Smooth muscle cell (in vitro differentiated cells): ENCODE results near the gene NYNRIN. TPM values are rescaled to one million over a fixed set of nuclear protein-coding genes. Genes with fewer than 3 reads are reported as not detected.

Experiments used
- DNase-seq: peaks from one replicate; lab custom pipeline; 2025; ENCODE audit not compliant: unreplicated experiment; lab: John Stamatoyannopoulos, UW
- H2AFZ ChIP-seq: fragments of 200-600 bp; sonication (generic); 2 replicates; pipeline ENCODE4 v1.6.0; 2016; ENCODE audit warnings: antibody characterized with exemption, low read depth, mild to moderate bottlenecking
- H3F3A ChIP-seq: fragments of 200-600 bp; sonication (generic); 2 replicates; pipeline ENCODE4 v1.6.0; 2017; ENCODE audit warnings: antibody characterized with exemption, low read depth
- H3K27ac ChIP-seq: fragments of 200-600 bp; sonication (generic); 2 replicates; pipeline ENCODE4 v1.5.1; 2016; ENCODE audit warnings: low read depth, mild to moderate bottlenecking
- H3K27me3 ChIP-seq: fragments of 200-600 bp; sonication (generic); 2 replicates; pipeline ENCODE4 v1.6.1; 2016; ENCODE audit warnings: low read depth, mild to moderate bottlenecking
- H3K36me3 ChIP-seq: fragments of 200-600 bp; sonication (generic); 2 replicates; pipeline ENCODE4 v1.5.1; 2016; ENCODE audit warnings: low read depth
- H3K4me1 ChIP-seq: fragments of 200-600 bp; sonication (generic); 2 replicates; pipeline ENCODE4 v1.5.1; 2016; ENCODE audit warnings: low read depth
- H3K4me2 ChIP-seq: fragments of 200-600 bp; sonication (generic); 2 replicates; pipeline ENCODE4 v1.6.0; 2016; ENCODE audit warnings: mild to moderate bottlenecking
- H3K4me3 ChIP-seq: fragments of 200-600 bp; sonication (generic); 2 replicates; pipeline ENCODE4 v1.5.1; 2016; ENCODE audit warnings: mild to moderate bottlenecking
- H3K79me2 ChIP-seq: fragments of 200-600 bp; sonication (generic); 2 replicates; pipeline ENCODE4 v1.6.0; 2016; ENCODE audit warnings: low read depth, mild to moderate bottlenecking
- H3K9ac ChIP-seq: fragments of 200-600 bp; sonication (generic); 2 replicates; pipeline ENCODE4 v1.6.0; 2016; ENCODE audit warnings: low read depth
- H3K9me3 ChIP-seq: fragments of 200-600 bp; sonication (generic); replicated peaks from 2 replicates; pipeline ENCODE4 v1.5.1; 2016; ENCODE audit warnings: low read depth
- H4K20me1 ChIP-seq: fragments of 200-600 bp; sonication (generic); 2 replicates; pipeline ENCODE4 v1.6.0; 2016; ENCODE audit warnings: low read depth
- WGBS: methylation state at CpG from one replicate; pipeline ENCODE4 v1.1.7; 2016; ENCODE audit warnings: low lambda C conversion rate; 5-methylcytosine and 5-hydroxymethylcytosine counted together
- polyA plus RNA-seq: library from polyadenylated mRNA; unstranded; fragments of >200 nt; fragmentation: Nextera tagmentation; extraction: Ambion mirVana; gene quantifications from 2 replicates; pipeline ENCODE4 v1.2.1, GENCODE V29; 2016
- total RNA-seq: library from RNA; depleted of rRNA; stranded (reverse); fragments of >200 nt; gene quantifications from 2 replicates; pipeline ENCODE4 v1.2.3, GENCODE V29; 2014
- TF ChIP-seq, protein P1 (sequence below): fragments of 200-600 bp; sonication (generic); IDR thresholded peaks from 2 replicates; pipeline ENCODE4 v1.5.1; 2017; ENCODE audit warnings: borderline replicate concordance, mild to moderate bottlenecking, antibody characterized with exemption; ENCODE audit not compliant: insufficient read depth, poor library complexity, severe bottlenecking

The NYNRIN gene
- total and polyA plus RNA-seq, 2 experiments from 2014 or later, result 30.3 to 38.0 TPM

DNA sequence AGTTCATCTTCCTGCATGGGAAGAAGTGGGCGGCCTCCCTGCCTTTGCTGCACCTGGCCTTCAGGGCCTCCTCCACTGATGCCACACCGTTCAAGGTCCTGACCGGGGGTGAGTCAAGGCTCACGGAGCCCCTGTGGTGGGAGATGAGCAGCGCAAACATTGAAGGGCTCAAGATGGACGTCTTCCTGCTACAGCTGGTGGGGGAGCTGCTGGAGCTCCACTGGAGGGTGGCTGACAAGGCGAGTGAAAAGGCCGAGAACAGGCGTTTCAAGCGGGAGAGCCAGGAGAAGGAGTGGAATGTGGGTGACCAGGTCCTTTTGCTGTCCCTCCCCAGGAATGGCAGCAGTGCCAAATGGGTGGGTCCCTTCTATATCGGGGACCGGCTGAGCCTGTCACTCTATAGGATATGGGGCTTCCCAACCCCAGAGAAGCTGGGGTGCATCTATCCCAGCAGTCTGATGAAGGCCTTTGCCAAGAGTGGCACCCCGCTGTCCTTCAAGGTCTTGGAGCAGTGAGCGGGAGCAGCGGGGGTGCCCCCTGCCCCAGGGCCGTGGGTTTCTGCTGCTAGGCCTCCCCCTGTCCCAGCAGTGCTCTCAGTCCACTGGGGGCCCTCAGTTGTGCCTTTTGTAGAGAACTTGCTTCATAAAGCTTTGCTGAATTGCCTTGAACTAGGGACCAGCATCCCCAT lies 18.3 kb downstream of the NYNRIN start:
- no peaks in the 10 kb centered on the region for H3K9me3 ChIP-seq
- no peak overlapping the region for H3K9ac ChIP-seq
- H3K4me3 ChIP-seq, result no peak overlapping the region
- H4K20me1 ChIP-seq, result no peaks in the 10 kb centered on the region
- TF ChIP-seq, protein P1, sequence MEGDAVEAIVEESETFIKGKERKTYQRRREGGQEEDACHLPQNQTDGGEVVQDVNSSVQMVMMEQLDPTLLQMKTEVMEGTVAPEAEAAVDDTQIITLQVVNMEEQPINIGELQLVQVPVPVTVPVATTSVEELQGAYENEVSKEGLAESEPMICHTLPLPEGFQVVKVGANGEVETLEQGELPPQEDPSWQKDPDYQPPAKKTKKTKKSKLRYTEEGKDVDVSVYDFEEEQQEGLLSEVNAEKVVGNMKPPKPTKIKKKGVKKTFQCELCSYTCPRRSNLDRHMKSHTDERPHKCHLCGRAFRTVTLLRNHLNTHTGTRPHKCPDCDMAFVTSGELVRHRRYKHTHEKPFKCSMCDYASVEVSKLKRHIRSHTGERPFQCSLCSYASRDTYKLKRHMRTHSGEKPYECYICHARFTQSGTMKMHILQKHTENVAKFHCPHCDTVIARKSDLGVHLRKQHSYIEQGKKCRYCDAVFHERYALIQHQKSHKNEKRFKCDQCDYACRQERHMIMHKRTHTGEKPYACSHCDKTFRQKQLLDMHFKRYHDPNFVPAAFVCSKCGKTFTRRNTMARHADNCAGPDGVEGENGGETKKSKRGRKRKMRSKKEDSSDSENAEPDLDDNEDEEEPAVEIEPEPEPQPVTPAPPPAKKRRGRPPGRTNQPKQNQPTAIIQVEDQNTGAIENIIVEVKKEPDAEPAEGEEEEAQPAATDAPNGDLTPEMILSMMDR, result no peak
- no peaks in the 10 kb centered on the region for H3K4me1 ChIP-seq
- no peak overlapping the region for H3K4me2 ChIP-seq
- H3K27me3 ChIP-seq, result no peaks in the 10 kb centered on the region
- 95% methylated on average over 16 of the region's 16 CpGs for WGBS
- no peaks in the 10 kb centered on the region for H3K36me3 ChIP-seq
- H3F3A ChIP-seq, result peaks cover 6% of the 10 kb centered on the region
- H3K79me2 ChIP-seq, result no peaks in the 10 kb centered on the region
- no peak overlapping the region for H3K27ac ChIP-seq
- DNase-seq, result no peak
- no peak overlapping the region for H2AFZ ChIP-seq

DNA sequence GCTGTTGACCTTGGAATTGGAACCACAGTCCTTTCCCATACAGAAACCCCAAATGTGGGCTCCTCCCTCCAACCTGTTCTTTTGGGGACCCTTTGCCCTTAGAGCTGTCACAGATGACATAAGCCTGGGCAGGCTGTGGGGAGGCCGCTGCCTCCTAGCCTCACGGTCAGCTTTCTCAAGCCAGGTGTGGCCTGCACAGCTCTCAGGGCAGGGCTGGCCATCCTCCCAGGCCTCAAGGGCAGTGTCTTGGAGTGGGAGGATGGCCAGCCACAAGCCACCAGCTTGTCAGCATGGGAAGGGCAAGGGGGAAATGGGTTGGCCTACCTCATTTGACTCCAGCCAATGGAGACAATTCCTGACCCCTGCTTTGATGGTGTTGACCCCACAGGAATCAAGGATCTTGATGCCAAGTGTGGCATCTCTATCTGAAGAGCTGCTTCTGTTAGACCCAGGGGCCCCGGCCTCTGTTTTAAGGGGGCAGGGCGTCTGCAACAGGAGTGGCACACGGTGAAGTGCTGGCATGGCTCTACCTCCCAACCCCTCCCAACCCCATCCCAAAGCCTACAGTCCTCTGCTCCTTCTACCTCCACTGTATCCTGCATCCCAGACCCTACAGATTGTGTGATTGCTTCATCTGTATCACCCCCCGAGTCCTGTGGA lies 19.2 kb downstream of the NYNRIN start:
- H3K4me1 ChIP-seq, result no peaks in the 10 kb centered on the region
- H3K4me3 ChIP-seq, result no peak overlapping the region
- no peaks in the 10 kb centered on the region for H4K20me1 ChIP-seq
- no peaks in the 10 kb centered on the region for H3K9me3 ChIP-seq
- WGBS, result 88% methylated on average over 6 of the region's 6 CpGs
- H3K36me3 ChIP-seq, result no peaks in the 10 kb centered on the region
- H3K27ac ChIP-seq, result no peak overlapping the region
- H3K79me2 ChIP-seq, result no peaks in the 10 kb centered on the region
- DNase-seq, result no peak
- H3F3A ChIP-seq, result peaks cover 10% of the 10 kb centered on the region
- TF ChIP-seq, protein P1, result no peak
- H3K9ac ChIP-seq, result no peak overlapping the region
- H3K4me2 ChIP-seq, result no peak overlapping the region
- H3K27me3 ChIP-seq, result no peaks in the 10 kb centered on the region
- no peak overlapping the region for H2AFZ ChIP-seq

DNA sequence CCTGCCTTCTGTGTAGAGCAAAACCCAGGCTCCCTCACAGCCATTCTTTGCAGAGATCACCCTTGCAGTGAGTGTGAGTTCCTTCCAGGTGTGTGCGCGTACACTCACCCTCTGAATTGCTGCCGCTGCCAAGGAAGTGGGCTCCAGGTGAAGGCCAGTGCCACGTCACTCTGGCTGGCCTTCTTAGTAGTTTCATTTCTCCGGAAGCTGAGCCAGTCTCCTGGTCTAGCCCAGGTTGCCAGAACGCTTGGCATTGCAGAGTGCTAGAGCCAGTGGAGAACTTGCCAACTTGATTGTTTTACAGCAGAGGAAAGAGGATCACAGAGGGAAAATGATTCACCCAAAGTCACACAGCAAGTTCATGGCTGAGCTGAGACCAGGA lies 19.7 kb downstream of the NYNRIN start:
- no peaks in the 10 kb centered on the region for H3K36me3 ChIP-seq
- H3K4me3 ChIP-seq, result no peak overlapping the region
- no peaks in the 10 kb centered on the region for H3K79me2 ChIP-seq
- TF ChIP-seq, protein P1, result no peak
- no peaks in the 10 kb centered on the region for H3K27me3 ChIP-seq
- peaks cover 10% of the 10 kb centered on the region for H3F3A ChIP-seq
- no peaks in the 10 kb centered on the region for H3K9me3 ChIP-seq
- no peaks in the 10 kb centered on the region for H4K20me1 ChIP-seq
- no peak overlapping the region for H3K27ac ChIP-seq
- 91% methylated on average over 6 of the region's 6 CpGs for WGBS
- no peak overlapping the region for H3K4me2 ChIP-seq
- H3K4me1 ChIP-seq, result no peaks in the 10 kb centered on the region
- no peak overlapping the region for H3K9ac ChIP-seq
- H2AFZ ChIP-seq, result no peak overlapping the region
- no peak for DNase-seq
